ENCODE measurements around the gene DDIT4L.

DNA sequence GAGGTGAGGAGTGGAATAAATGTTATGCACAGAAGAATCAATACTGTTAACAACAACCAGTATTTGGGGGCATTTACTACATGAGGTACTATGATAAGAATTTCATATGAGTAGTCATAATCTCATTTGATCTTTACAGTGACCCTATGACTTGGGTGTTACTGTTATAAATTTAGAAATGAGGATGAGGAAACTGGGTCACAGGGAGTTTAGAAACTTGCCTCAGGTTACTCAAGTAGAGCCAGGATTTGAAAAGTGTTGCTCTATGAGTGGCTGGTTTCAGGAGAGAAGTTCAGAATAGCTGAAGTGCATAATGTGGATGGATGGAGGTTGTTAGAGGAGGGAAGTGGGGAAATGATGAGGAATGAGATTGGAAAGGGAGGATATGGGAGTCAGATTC, 16.6 kb upstream of the DDIT4L start:
- TF ChIP-seq, protein P1, sequence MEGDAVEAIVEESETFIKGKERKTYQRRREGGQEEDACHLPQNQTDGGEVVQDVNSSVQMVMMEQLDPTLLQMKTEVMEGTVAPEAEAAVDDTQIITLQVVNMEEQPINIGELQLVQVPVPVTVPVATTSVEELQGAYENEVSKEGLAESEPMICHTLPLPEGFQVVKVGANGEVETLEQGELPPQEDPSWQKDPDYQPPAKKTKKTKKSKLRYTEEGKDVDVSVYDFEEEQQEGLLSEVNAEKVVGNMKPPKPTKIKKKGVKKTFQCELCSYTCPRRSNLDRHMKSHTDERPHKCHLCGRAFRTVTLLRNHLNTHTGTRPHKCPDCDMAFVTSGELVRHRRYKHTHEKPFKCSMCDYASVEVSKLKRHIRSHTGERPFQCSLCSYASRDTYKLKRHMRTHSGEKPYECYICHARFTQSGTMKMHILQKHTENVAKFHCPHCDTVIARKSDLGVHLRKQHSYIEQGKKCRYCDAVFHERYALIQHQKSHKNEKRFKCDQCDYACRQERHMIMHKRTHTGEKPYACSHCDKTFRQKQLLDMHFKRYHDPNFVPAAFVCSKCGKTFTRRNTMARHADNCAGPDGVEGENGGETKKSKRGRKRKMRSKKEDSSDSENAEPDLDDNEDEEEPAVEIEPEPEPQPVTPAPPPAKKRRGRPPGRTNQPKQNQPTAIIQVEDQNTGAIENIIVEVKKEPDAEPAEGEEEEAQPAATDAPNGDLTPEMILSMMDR (IDR thresholded peaks at IDR 0.05) = no peak
- no peak for TF ChIP-seq POLR2A (IDR thresholded peaks at IDR 0.05)
